Measurements from ENCODE around the gene GPSM1. TPM values are rescaled to one million over a fixed set of nuclear protein-coding genes. Genes with fewer than 3 reads are reported as not detected.
"Not testable (repeated sequence)": the region's sequence is repeated elsewhere in the genome, so short reads cannot be mapped to it uniquely, and the experiment has no call there.

Gene GPSM1
- total RNA-seq, 2 donors from 2014 or later: 8.5 to 12.3 TPM

GRCh38 chr9:136395020-136395340 is 67.6 kb downstream of the GPSM1 start:
- DNase-seq (ENCODE audit: low spot score in 2 of 2) (no peak), ATAC-seq (no peak)
- Mint-ChIP-seq H3K9me3 (no peaks in the 10 kb centered on the region), H3K36me3 (peaks cover 19 to 29% of the 10 kb centered on the region in 2 donors), H3K27ac (no peak overlapping the region)

GRCh38 chr9:136395345-136396218 is 68.2 kb downstream of the GPSM1 start:
- Mint-ChIP-seq H3K36me3 (peaks cover 17 to 28% of the 10 kb centered on the region in 2 donors), H3K27ac (no peak overlapping the region), H3K9me3 (no peaks in the 10 kb centered on the region)
- no peak for ATAC-seq
- DNase-seq (ENCODE audit: low spot score in 2 of 2): no peak

GRCh38 chr9:136396219-136396515 is 68.8 kb downstream of the GPSM1 start:
- ATAC-seq (no peak), DNase-seq (ENCODE audit: low spot score in 2 of 2) (no peak)
- H3K36me3 Mint-ChIP-seq: peaks cover 16 to 26% of the 10 kb centered on the region in 2 donors
- H3K27ac Mint-ChIP-seq: no peak overlapping the region
- no peaks in the 10 kb centered on the region for H3K9me3 Mint-ChIP-seq

GRCh38 chr9:136397643-136398042 is 70.3 kb downstream of the GPSM1 start:
- no peak overlapping the region for H3K27ac Mint-ChIP-seq
- DNase-seq (ENCODE audit: low spot score in 2 of 2) (no peak), ATAC-seq (no peak)
- peaks cover 19 to 23% of the 10 kb centered on the region in 2 donors for H3K36me3 Mint-ChIP-seq
- no peaks in the 10 kb centered on the region for H3K9me3 Mint-ChIP-seq

- ATAC-seq: no peak
- Mint-ChIP-seq H3K27ac (peak overlapping the region in 1 of 2 donors; percentile 72), H3K36me3 (peaks cover 19 to 23% of the 10 kb centered on the region in 2 donors), H3K9me3 (no peaks in the 10 kb centered on the region)
- DNase-seq (ENCODE audit: low spot score in 2 of 2): no peak
Measured at GRCh38 chr9:136398286-136398685, 70.9 kb downstream of the GPSM1 start.

GRCh38 chr9:136399176-136400037 is 72.1 kb downstream of the GPSM1 start:
- peaks cover 19 to 23% of the 10 kb centered on the region in 2 donors for H3K36me3 Mint-ChIP-seq
- peak overlapping the region; percentile 88 to 93 for H3K27ac Mint-ChIP-seq
- peak; percentile 32 to 57 for ATAC-seq
- DNase-seq (ENCODE audit: low spot score in 2 of 2): peak; percentile 34 to 84
- no peaks in the 10 kb centered on the region for H3K9me3 Mint-ChIP-seq

GRCh38 chr9:136400038-136400834 is 72.9 kb downstream of the GPSM1 start, which contains the start of gene SNAPC4:
SNAPC4 (minus strand) TSS chr9:136400170; CDS start chr9:136398428, 1,742 bp downstream.
- Mint-ChIP-seq H3K27ac (peak within 1 kb of the TSS; percentile 88 to 93), H3K9me3 (no peaks in the 10 kb centered on the region), H3K36me3 (peaks cover 23 to 28% of the 10 kb centered on the region in 2 donors)
- ATAC-seq (peak; percentile 60 to 79), DNase-seq (ENCODE audit: low spot score in 2 of 2) (peak; percentile 90 to 94)

- H3K36me3 Mint-ChIP-seq: peaks cover 22 to 35% of the 10 kb centered on the region in 2 donors
- ATAC-seq (no peak), DNase-seq (ENCODE audit: low spot score in 2 of 2) (no peak)
- H3K9me3 Mint-ChIP-seq: no peaks in the 10 kb centered on the region
- peak overlapping the region; percentile 79 to 93 for H3K27ac Mint-ChIP-seq
Measured at GRCh38 chr9:136401173-136401922, 74.0 kb downstream of the GPSM1 start.

GRCh38 chr9:136402067-136402466 is 74.7 kb downstream of the GPSM1 start:
- ATAC-seq (no peak), DNase-seq (ENCODE audit: low spot score in 2 of 2) (no peak)
- H3K27ac Mint-ChIP-seq: peak overlapping the region in 1 of 2 donors; percentile 93
- H3K36me3 Mint-ChIP-seq: peaks cover 18 to 32% of the 10 kb centered on the region in 2 donors
- no peaks in the 10 kb centered on the region for H3K9me3 Mint-ChIP-seq

GRCh38 chr9:136403538-136403914 is 76.2 kb downstream of the GPSM1 start:
- Mint-ChIP-seq H3K36me3 (peaks cover 20 to 45% of the 10 kb centered on the region in 2 donors), H3K9me3 (no peaks in the 10 kb centered on the region), H3K27ac (peak overlapping the region; percentile 93 to 94)
- ATAC-seq (peak; percentile 69 to 72), DNase-seq (ENCODE audit: low spot score in 2 of 2) (peak; percentile 64 to 79)

- peaks cover 20 to 51% of the 10 kb centered on the region in 2 donors for H3K36me3 Mint-ChIP-seq
- H3K9me3 Mint-ChIP-seq: no peaks in the 10 kb centered on the region
- peak; percentile 33 to 74 for DNase-seq (ENCODE audit: low spot score in 2 of 2)
- peak overlapping the region; percentile 93 to 94 for H3K27ac Mint-ChIP-seq
- peak; percentile 37 to 63 for ATAC-seq
Measured at GRCh38 chr9:136403915-136404800, 76.8 kb downstream of the GPSM1 start.

- Mint-ChIP-seq H3K9me3 (no peaks in the 10 kb centered on the region), H3K27ac (peak overlapping the region; percentile 93 to 94), H3K36me3 (peaks cover 24 to 57% of the 10 kb centered on the region in 2 donors)
- no peak for DNase-seq (ENCODE audit: low spot score in 2 of 2)
- ATAC-seq: no peak
Measured at GRCh38 chr9:136404801-136405136, 77.4 kb downstream of the GPSM1 start.

GRCh38 chr9:136405481-136405880 is 78.1 kb downstream of the GPSM1 start:
- peaks cover 28 to 61% of the 10 kb centered on the region in 2 donors for H3K36me3 Mint-ChIP-seq
- no peaks in the 10 kb centered on the region for H3K9me3 Mint-ChIP-seq
- DNase-seq (ENCODE audit: low spot score in 2 of 2) (no peak), ATAC-seq (no peak)
- H3K27ac Mint-ChIP-seq: peak overlapping the region; percentile 93 to 94

GRCh38 chr9:136405904-136406303 is 78.6 kb downstream of the GPSM1 start:
- not testable (repeated sequence) for DNase-seq (ENCODE audit: low spot score in 2 of 2); H3K9me3 Mint-ChIP-seq; H3K27ac Mint-ChIP-seq; ATAC-seq
- H3K36me3 Mint-ChIP-seq: peaks cover 31 to 65% of the 10 kb centered on the region in 2 donors

- not testable (repeated sequence) for DNase-seq (ENCODE audit: low spot score in 2 of 2); H3K27ac Mint-ChIP-seq; H3K9me3 Mint-ChIP-seq; ATAC-seq
- H3K36me3 Mint-ChIP-seq: peaks cover 40 to 65% of the 10 kb centered on the region in 2 donors
Measured at GRCh38 chr9:136407061-136407460, 79.7 kb downstream of the GPSM1 start.

Data from activated naive CD4-positive, alpha-beta T cell treated with anti-CD3 and anti-CD28 coated beads, Interleukin-2, amount 50 U/mL, for 72 hours (primary cell).